ENCODE results near the gene GLS. TPM values are rescaled to one million over a fixed set of nuclear protein-coding genes. Genes with fewer than 3 reads are reported as not detected.

The GLS gene
- total and polyA plus RNA-seq, 2 of the 13 experiments (the other 11 are each of a cell fraction or from before 2014, with no cell fraction given) = 78.6 to 183 TPM

GRCh38 chr2:190889175-190889943 is 8.7 kb downstream of the GLS start:
- DNase-seq (ENCODE audit: low spot score) = no peak
- no peaks in the 10 kb centered on the region for H3K9me3 ChIP-seq (ENCODE audit: low read length)
- no peak overlapping the region for H3K4me2 ChIP-seq (ENCODE audit: low read depth, low read length)
- BruUV-seq (replicated peaks) = no TSS peak
- ATAC-seq = peak; percentile 43; the same call in 2 of the 3 replicates
- no peak for TF ChIP-seq THAP9 (CRISPR knock-in tag; IDR thresholded peaks at IDR 0.05; ENCODE audit: borderline replicate concordance)
- TF ChIP-seq SRF (IDR thresholded peaks at IDR 0.05; ENCODE audit: low read depth, low read length) = 0 out of 2 replicates have a peak, but pooled peaks have one; percentile 10
- peaks cover 94% of the 10 kb centered on the region for H3K79me2 ChIP-seq (ENCODE audit: insufficient read depth, low read length)
- H2AFZ ChIP-seq (ENCODE audit: low read length) = no peak overlapping the region
- H3K27ac ChIP-seq (ENCODE audit: extremely low read length, insufficient read depth, low read length) = peak overlapping the region; percentile 24
- H3K27me3 ChIP-seq (ENCODE audit: control insufficient read depth in 1 of 2, insufficient read depth in 2 of 2, low read length in 2 of 2) = no peaks in the 10 kb centered on the region
- intact Hi-C loops (cut with micrococcal nuclease; ENCODE audit: unreplicated experiment) = no loop called here
- no peak overlapping the region for H3K4me3 ChIP-seq (replicated peaks in 1 of 3; ENCODE audit: insufficient read depth in 1 of 3, low read depth in 2 of 3, low read length in 3 of 3)
- in situ Hi-C loops (cut with HindIII; ENCODE audit: extremely low pct_ligation_motif_present, low pct_unique_long_range_greater_than_20kb) = no loop called here
- H3K4me1 ChIP-seq (ENCODE audit: insufficient read depth, low read length) = peaks cover 62% of the 10 kb centered on the region
- H4K20me1 ChIP-seq (ENCODE audit: insufficient read depth, low read length) = peaks cover 32% of the 10 kb centered on the region
- H3K36me3 ChIP-seq (replicated peaks in 1 of 2; ENCODE audit: control insufficient read depth in 1 of 2, insufficient read depth in 2 of 2, low read length in 2 of 2) = peaks cover 2 to 8% of the 10 kb centered on the region in 2 experiments; a peak in 4 of 5 replicates
- no peak overlapping the region for H3K9ac ChIP-seq (ENCODE audit: insufficient read depth, low read depth, low read length)
- WGBS (ENCODE audit: low lambda C conversion rate) = 75% methylated on average over 3 of the region's 3 CpGs
- POLR2A ChIA-PET = interaction anchor here (0.8 to 2.4 kb wide), 2 partner anchors 7 to 9 kb away, joined by 3 to 11 read pairs; partner anchors contain the start of gene GLS
- CTCF ChIA-PET (ENCODE audit: low intra/inter-chr PET ratio, low total read pairs) = no interaction called here
- no peak for FAIRE-seq

GRCh38 chr2:190891372-190891771 is 10.8 kb downstream of the GLS start:
- CTCF ChIA-PET (ENCODE audit: low intra/inter-chr PET ratio, low total read pairs) = no interaction called here
- Histone ChIP-seq H3K79me2 (ENCODE audit: insufficient read depth, low read length) (peaks cover 75% of the 10 kb centered on the region), H3K27ac (ENCODE audit: extremely low read length, insufficient read depth, low read length) (no peak overlapping the region)
- TF ChIP-seq, protein P1, sequence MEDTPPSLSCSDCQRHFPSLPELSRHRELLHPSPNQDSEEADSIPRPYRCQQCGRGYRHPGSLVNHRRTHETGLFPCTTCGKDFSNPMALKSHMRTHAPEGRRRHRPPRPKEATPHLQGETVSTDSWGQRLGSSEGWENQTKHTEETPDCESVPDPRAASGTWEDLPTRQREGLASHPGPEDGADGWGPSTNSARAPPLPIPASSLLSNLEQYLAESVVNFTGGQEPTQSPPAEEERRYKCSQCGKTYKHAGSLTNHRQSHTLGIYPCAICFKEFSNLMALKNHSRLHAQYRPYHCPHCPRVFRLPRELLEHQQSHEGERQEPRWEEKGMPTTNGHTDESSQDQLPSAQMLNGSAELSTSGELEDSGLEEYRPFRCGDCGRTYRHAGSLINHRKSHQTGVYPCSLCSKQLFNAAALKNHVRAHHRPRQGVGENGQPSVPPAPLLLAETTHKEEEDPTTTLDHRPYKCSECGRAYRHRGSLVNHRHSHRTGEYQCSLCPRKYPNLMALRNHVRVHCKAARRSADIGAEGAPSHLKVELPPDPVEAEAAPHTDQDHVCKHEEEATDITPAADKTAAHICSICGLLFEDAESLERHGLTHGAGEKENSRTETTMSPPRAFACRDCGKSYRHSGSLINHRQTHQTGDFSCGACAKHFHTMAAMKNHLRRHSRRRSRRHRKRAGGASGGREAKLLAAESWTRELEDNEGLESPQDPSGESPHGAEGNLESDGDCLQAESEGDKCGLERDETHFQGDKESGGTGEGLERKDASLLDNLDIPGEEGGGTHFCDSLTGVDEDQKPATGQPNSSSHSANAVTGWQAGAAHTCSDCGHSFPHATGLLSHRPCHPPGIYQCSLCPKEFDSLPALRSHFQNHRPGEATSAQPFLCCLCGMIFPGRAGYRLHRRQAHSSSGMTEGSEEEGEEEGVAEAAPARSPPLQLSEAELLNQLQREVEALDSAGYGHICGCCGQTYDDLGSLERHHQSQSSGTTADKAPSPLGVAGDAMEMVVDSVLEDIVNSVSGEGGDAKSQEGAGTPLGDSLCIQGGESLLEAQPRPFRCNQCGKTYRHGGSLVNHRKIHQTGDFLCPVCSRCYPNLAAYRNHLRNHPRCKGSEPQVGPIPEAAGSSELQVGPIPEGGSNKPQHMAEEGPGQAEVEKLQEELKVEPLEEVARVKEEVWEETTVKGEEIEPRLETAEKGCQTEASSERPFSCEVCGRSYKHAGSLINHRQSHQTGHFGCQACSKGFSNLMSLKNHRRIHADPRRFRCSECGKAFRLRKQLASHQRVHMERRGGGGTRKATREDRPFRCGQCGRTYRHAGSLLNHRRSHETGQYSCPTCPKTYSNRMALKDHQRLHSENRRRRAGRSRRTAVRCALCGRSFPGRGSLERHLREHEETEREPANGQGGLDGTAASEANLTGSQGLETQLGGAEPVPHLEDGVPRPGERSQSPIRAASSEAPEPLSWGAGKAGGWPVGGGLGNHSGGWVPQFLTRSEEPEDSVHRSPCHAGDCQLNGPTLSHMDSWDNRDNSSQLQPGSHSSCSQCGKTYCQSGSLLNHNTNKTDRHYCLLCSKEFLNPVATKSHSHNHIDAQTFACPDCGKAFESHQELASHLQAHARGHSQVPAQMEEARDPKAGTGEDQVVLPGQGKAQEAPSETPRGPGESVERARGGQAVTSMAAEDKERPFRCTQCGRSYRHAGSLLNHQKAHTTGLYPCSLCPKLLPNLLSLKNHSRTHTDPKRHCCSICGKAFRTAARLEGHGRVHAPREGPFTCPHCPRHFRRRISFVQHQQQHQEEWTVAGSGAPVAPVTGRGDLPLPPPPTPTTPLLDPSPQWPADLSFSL (CRISPR knock-in tag; IDR thresholded peaks at IDR 0.05) = no peak
- TF ChIP-seq SRY (CRISPR knock-in tag; IDR thresholded peaks at IDR 0.05) (no peak), ISX (CRISPR knock-in tag; conservative IDR thresholded peaks at IDR 0.05) (no peak), ZNF580 (CRISPR knock-in tag; IDR thresholded peaks at IDR 0.05; ENCODE audit: borderline replicate concordance, low read depth) (no peak), MEF2D (CRISPR knock-in tag; IDR thresholded peaks at IDR 0.05) (no peak)

More at GRCh38 chr2:190891372-190891771, 10.8 kb downstream of the GLS start:
- ATAC-seq (no peak), DNase-seq (ENCODE audit: low spot score) (no peak), FAIRE-seq (no peak)
- Histone ChIP-seq H2AFZ (ENCODE audit: low read length) (no peak overlapping the region), H3K4me2 (ENCODE audit: low read depth, low read length) (no peak overlapping the region), H4K20me1 (ENCODE audit: insufficient read depth, low read length) (peaks cover 19% of the 10 kb centered on the region; the same call in 1 of the 2 replicates), H3K4me3 (replicated peaks in 1 of 3; ENCODE audit: insufficient read depth in 1 of 3, low read depth in 2 of 3, low read length in 3 of 3) (no peak overlapping the region), H3K9me3 (ENCODE audit: low read length) (no peaks in the 10 kb centered on the region), H3K4me1 (ENCODE audit: insufficient read depth, low read length) (peaks cover 42% of the 10 kb centered on the region), H3K36me3 (replicated peaks in 1 of 2; ENCODE audit: control insufficient read depth in 1 of 2, insufficient read depth in 2 of 2, low read length in 2 of 2) (peaks cover 6 to 22% of the 10 kb centered on the region in 2 experiments; a peak in 4 of 5 replicates), H3K27me3 (ENCODE audit: control insufficient read depth in 1 of 2, insufficient read depth in 2 of 2, low read length in 2 of 2) (no peaks in the 10 kb centered on the region), H3K9ac (ENCODE audit: insufficient read depth, low read depth, low read length) (no peak overlapping the region)
- intact Hi-C loops (cut with micrococcal nuclease; ENCODE audit: unreplicated experiment) (no loop called here), in situ Hi-C loops (cut with HindIII; ENCODE audit: extremely low pct_ligation_motif_present, low pct_unique_long_range_greater_than_20kb) (no loop called here)
- BruUV-seq (replicated peaks) = no TSS peak
- POLR2A ChIA-PET = interaction anchor here (2.4 kb wide), 1 partner anchor 9 kb away, joined by 11 read pairs; no protein-coding TSS in a partner anchor

Measured in HepG2 (cell line).